A549 (cell line): ENCODE results near the gene MTF1. TPM values are rescaled to one million over a fixed set of nuclear protein-coding genes. Genes with fewer than 3 reads are reported as not detected.

ENCODE experiments used
- ATAC-seq, 2 experiments: fragments of 200-7000 bp in 1 of 2; fragments of >200 bp in 1 of 2; cut with Nextera tagmentation in 1 of 2; cut with Tn5 transposase in 1 of 2; 3 replicates each; pipeline versions ENCODE4 v1.8.0 to v1.9.1; 2018 to 2020; ENCODE audit warnings: mild to moderate bottlenecking in 1 of 2, moderate library complexity in 1 of 2
- CTCF ChIA-PET: fragments of 300-600 bp; sonication (Branson Sonifier 250); formaldehyde crosslinking; extraction: SDS; loops from one replicate; lab custom pipeline; 2021; ENCODE audit warnings: antibody characterized with exemption, inconsistent platforms; lab: Yijun Ruan, JAX
- POLR2A ChIA-PET: fragments of 350-600 bp; formaldehyde crosslinking; extraction: SDS; loops from one replicate; lab custom pipeline; 2021; ENCODE audit warnings: antibody characterized with exemption, inconsistent platforms; lab: Yijun Ruan, JAX
- DNase-seq, 2 experiments: peaks; one replicate each; pipeline versions ENCODE4 v3.0.0 to v3.0.0-alpha.2; 2011 to 2016; ENCODE audit warnings: low read depth in 1 of 2, low spot score in 1 of 2
- FAIRE-seq: peaks from 2 replicates; lab custom pipeline; 2011; peaks lifted over from hg19 to GRCh38; lab: Jason Lieb, UNC
- H3K27ac ChIP-seq, 2 experiments: fragments of >200 bp; sonication (Bioruptor Twin); formaldehyde crosslinking; 3 replicates each; pipeline ENCODE4 v1.5.1; 2016 to 2017
- H3K4me1 ChIP-seq: fragments of >200 bp; sonication (Bioruptor Twin); formaldehyde crosslinking; 3 replicates; pipeline ENCODE4 v1.6.1; 2016
- H3K4me2 ChIP-seq: fragments of >200 bp; sonication (Bioruptor Twin); formaldehyde crosslinking; 3 replicates; pipeline ENCODE4 v1.6.1; 2016
- H3K4me3 ChIP-seq: fragments of >200 bp; sonication (Bioruptor Twin); formaldehyde crosslinking; 3 replicates; pipeline ENCODE4 v1.5.1; 2016
- H3K9me3 ChIP-seq: fragments of >200 bp; sonication (Bioruptor Twin); formaldehyde crosslinking; 3 replicates; pipeline ENCODE4 v1.6.1; 2016
- BHLHE40 ChIP-seq: IDR thresholded peaks from 2 replicates; pipeline ENCODE4 v1.6.1; 2012; ENCODE audit warnings: low read depth, low read length, inconsistent platforms
- CBX2 ChIP-seq: fragments of 200-600 bp; sonication (generic); IDR thresholded peaks from 2 replicates; pipeline ENCODE4 v1.6.1; 2016; ENCODE audit warnings: low read depth, mild to moderate bottlenecking, borderline replicate concordance
- CEBPB ChIP-seq, 2 experiments: fragments of >200 bp in 1 of 2; sonication (Bioruptor Twin) in 1 of 2; formaldehyde crosslinking in 1 of 2; IDR thresholded peaks; 2 replicates each; pipeline ENCODE4 v1.6.1; 2012 to 2016
- EHF ChIP-seq: fragments of 250-450 bp; sonication (Bioruptor Pico); IDR thresholded peaks from 2 replicates; pipeline ENCODE4 v1.5.0; 2020; ENCODE audit warnings: mild to moderate bottlenecking
- EHMT2 ChIP-seq: fragments of 200-600 bp; sonication (generic); IDR thresholded peaks from 2 replicates; pipeline ENCODE4 v1.6.1; 2016; ENCODE audit warnings: antibody characterized with exemption, low read depth, mild to moderate bottlenecking, moderate library complexity
- FOSL2 ChIP-seq, 2 experiments: fragments of 450-650 bp in 1 of 2; fragments of >200 bp in 1 of 2; sonication (Bioruptor Twin) in 1 of 2; formaldehyde crosslinking; IDR thresholded peaks; 2 replicates each; pipeline versions ENCODE4 v1.5.0 to v1.6.1; 2016 to 2020; ENCODE audit warnings: mild to moderate bottlenecking in 1 of 2, moderate library complexity in 1 of 2
- GATA3 ChIP-seq: IDR thresholded peaks from 2 replicates; pipeline ENCODE4 v1.6.1; 2012; ENCODE audit warnings: borderline replicate concordance
- HEYL ChIP-seq: fragments of 250-450 bp; sonication (Bioruptor Pico); IDR thresholded peaks from 2 replicates; pipeline ENCODE4 v1.8.0; 2021; ENCODE audit warnings: mild to moderate bottlenecking, moderate library complexity
- HOXA7 ChIP-seq: fragments of 250-450 bp; sonication (Bioruptor Pico); IDR thresholded peaks from 2 replicates; pipeline ENCODE4 v1.5.0; 2020; ENCODE audit warnings: mild to moderate bottlenecking, moderate library complexity
- HOXB13 ChIP-seq: fragments of 250-450 bp; sonication (Bioruptor Pico); IDR thresholded peaks from 2 replicates; pipeline ENCODE4 v1.5.0; 2020; ENCODE audit warnings: low read depth, mild to moderate bottlenecking, moderate library complexity
- JUN ChIP-seq, 2 experiments: fragments of >200 bp; sonication (Bioruptor Twin); formaldehyde crosslinking; IDR thresholded peaks; 2 replicates in 1 of 2; 3 replicates in 1 of 2; pipeline ENCODE4 v1.6.1; 2016 to 2017
- KDM1A ChIP-seq: fragments of 200-600 bp; sonication (generic); IDR thresholded peaks from 2 replicates; pipeline ENCODE4 v1.6.1; 2016; ENCODE audit warnings: low read depth, mild to moderate bottlenecking
- KDM5A ChIP-seq: fragments of 200-600 bp; sonication (generic); IDR thresholded peaks from 2 replicates; pipeline ENCODE4 v1.6.1; 2016; ENCODE audit warnings: antibody characterized with exemption, mild to moderate bottlenecking
- MAZ ChIP-seq: fragments of 150-350 bp; IDR thresholded peaks from 2 replicates; pipeline ENCODE4 v1.6.1; 2014; ENCODE audit warnings: antibody characterized with exemption, low read depth, low read length, borderline replicate concordance
- NPAS2 ChIP-seq: fragments of 250-450 bp; sonication (Bioruptor Pico); IDR thresholded peaks from 2 replicates; pipeline ENCODE4 v1.8.0; 2022; ENCODE audit warnings: mild to moderate bottlenecking, moderate library complexity, borderline replicate concordance
- NR3C1 ChIP-seq: fragments of >200 bp; sonication (Bioruptor Twin); formaldehyde crosslinking; IDR thresholded peaks from 3 replicates; pipeline ENCODE4 v1.6.1; 2017
- RAD21 ChIP-seq, 2 experiments: fragments of >200 bp in 1 of 2; sonication (Bioruptor Twin) in 1 of 2; formaldehyde crosslinking in 1 of 2; IDR thresholded peaks in 1 of 2; conservative IDR thresholded peaks in 1 of 2; 2 replicates in 1 of 2; 3 replicates in 1 of 2; pipeline ENCODE4 v1.6.1; 2012 to 2018; ENCODE audit warnings: inconsistent platforms in 1 of 2
- RARB ChIP-seq: fragments of 250-450 bp; sonication (Bioruptor Pico); IDR thresholded peaks from 2 replicates; pipeline ENCODE4 v1.8.0; 2021; ENCODE audit warnings: mild to moderate bottlenecking, moderate library complexity
- RFX5 ChIP-seq: fragments of 450-650 bp; IDR thresholded peaks from 2 replicates; pipeline ENCODE4 v1.7.1; 2014; ENCODE audit warnings: antibody characterized with exemption, mild to moderate bottlenecking, moderate library complexity
- RNF2 ChIP-seq: fragments of 200-600 bp; sonication (generic); IDR thresholded peaks from 2 replicates; pipeline ENCODE4 v1.6.1; 2016; ENCODE audit warnings: low read depth, mild to moderate bottlenecking, antibody characterized with exemption, moderate library complexity, borderline replicate concordance
- SMC3 ChIP-seq: fragments of >200 bp; sonication (Bioruptor Twin); formaldehyde crosslinking; IDR thresholded peaks from 3 replicates; pipeline ENCODE4 v1.6.1; 2018; ENCODE audit warnings: inconsistent platforms
- ZC3H11A ChIP-seq: fragments of 450-650 bp; IDR thresholded peaks from 2 replicates; pipeline ENCODE4 v1.6.1; 2014; ENCODE audit warnings: antibody characterized with exemption, mild to moderate bottlenecking
- ZFP36 ChIP-seq: fragments of 450-650 bp; IDR thresholded peaks from 2 replicates; pipeline ENCODE4 v1.6.1; 2014; ENCODE audit warnings: borderline replicate concordance; ENCODE audit not compliant: partially characterized antibody
- WGBS: methylation state at CpG from one replicate; pipeline ENCODE4 v1.1.6; 2017; ENCODE audit errors: missing lambda C conversion rate; 5-methylcytosine and 5-hydroxymethylcytosine counted together
- polyA plus RNA-seq, 4 experiments: library from polyadenylated mRNA; depleted of rRNA in 3 of 4; stranded (reverse); fragments of >200 nt; fragmentation: RNase III in 1 of 4; extraction: RNeasy Plus Mini Kit Qiagen cat#74134 plus additional on column Dnase treatment in 1 of 4; gene quantifications; 2 replicates in 3 of 4; 3 replicates in 1 of 4; pipeline ENCODE4 v1.2.3, GENCODE V29; 2011 to 2017
- TF ChIP-seq, protein P1 (sequence below): fragments of >200 bp; sonication (Bioruptor Twin); formaldehyde crosslinking; IDR thresholded peaks from 3 replicates; pipeline ENCODE4 v1.6.1; 2016
- TF ChIP-seq, protein P2 (sequence below): fragments of 250-450 bp; sonication (Bioruptor Pico); IDR thresholded peaks from 2 replicates; pipeline ENCODE4 v1.5.0; 2021; ENCODE audit warnings: mild to moderate bottlenecking, moderate library complexity, borderline replicate concordance
- TF ChIP-seq, protein P3 (sequence below): fragments of >200 bp; sonication (Bioruptor Twin); formaldehyde crosslinking; IDR thresholded peaks from 2 replicates; pipeline ENCODE4 v1.6.1; 2016

MTF1 gene
- polyA plus RNA-seq, 2 of the 4 experiments (the other 2 are of a cell fraction) = 4.0 to 6.7 TPM

DNA sequence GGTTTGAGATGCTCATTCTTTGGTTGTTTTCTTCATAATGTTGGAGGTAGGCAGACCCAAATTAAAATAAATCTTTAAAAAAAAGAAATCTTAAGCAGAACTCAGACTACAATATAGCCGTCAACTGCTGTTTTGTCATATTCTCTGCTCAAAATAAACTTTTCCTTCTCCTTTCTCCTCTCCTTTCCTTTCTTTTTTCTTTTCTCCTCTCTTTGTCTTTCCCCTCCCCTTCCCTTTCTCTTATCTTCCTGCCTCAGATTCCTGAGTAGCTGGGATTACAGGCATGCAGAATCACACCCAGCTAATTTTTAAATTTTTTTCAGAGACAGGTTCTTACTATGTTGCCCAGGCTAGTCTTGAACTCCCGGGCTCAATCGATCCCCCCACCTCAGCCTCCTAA lies 24.8 kb upstream of the MTF1 start:
- Histone ChIP-seq H3K9me3 (no peaks in the 10 kb centered on the region), H3K4me1 (no peaks in the 10 kb centered on the region), H3K27ac (no peak overlapping the region), H3K4me3 (no peak overlapping the region), H3K4me2 (no peak overlapping the region)
- no peak for ATAC-seq
- ChIA-PET CTCF (interaction anchor here (1.4 kb wide), 1 partner anchor 11 kb away, joined by 4 read pairs; no protein-coding TSS in a partner anchor), POLR2A (no interaction called here)
- FAIRE-seq = no peak
- DNase-seq = no peak
- TF ChIP-seq CBX2 (no peak), GATA3 (no peak), MAZ (no peak), RFX5 (no peak), HOXB13 (CRISPR knock-in tag) (no peak), KDM1A (no peak), NPAS2 (CRISPR knock-in tag) (no peak), ZFP36 (no peak), NR3C1 (no peak), HEYL (CRISPR knock-in tag) (no peak), SMC3 (no peak), EHMT2 (no peak), HOXA7 (no peak), ZC3H11A (no peak), RNF2 (no peak)
- 89% methylated on average over 3 of the region's 3 CpGs for WGBS

- no peak for FAIRE-seq
These were observed 24.3 kb upstream of the MTF1 start for GRCh38 chr1:37883671-37884070.

DNA sequence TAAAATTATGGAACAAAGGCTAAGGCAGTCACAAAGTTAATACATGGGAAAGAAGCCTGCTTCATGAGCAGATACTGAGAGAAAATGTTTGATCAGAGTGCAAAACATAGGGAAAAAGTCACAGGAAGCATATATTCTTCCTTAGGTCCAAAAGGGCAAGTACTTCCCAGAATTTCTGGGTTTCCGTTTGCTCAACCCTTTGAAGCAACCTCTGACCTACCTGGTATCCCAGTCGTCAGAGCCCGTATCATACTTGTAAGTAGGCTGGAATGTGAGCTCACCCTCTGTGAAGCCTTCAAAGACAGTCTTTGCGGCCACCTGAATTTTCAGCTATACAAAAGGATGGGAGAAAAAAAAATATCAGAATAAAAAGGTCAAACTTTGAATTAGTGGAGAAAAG lies 20.5 kb upstream of the MTF1 start:
- 0 out of 3 replicates have a peak, but pooled peaks cover 4% of the 10 kb centered on the region for H3K4me1 ChIP-seq
- CTCF ChIA-PET = interaction anchor here (1.1 to 1.8 kb wide), 4 partner anchors 12 to 96 kb away, joined by 3 to 5 read pairs (median 4); partner anchors contain the start of gene MTF1
- 82% methylated on average over 4 of the region's 4 CpGs for WGBS
- DNase-seq = no peak
- no peaks in the 10 kb centered on the region for H3K9me3 ChIP-seq
- no peak overlapping the region for H3K4me2 ChIP-seq
- no peak for FAIRE-seq
- no peak overlapping the region for H3K27ac ChIP-seq
- H3K4me3 ChIP-seq = no peak overlapping the region
- no peak for ATAC-seq
- TF ChIP-seq, protein P1, sequence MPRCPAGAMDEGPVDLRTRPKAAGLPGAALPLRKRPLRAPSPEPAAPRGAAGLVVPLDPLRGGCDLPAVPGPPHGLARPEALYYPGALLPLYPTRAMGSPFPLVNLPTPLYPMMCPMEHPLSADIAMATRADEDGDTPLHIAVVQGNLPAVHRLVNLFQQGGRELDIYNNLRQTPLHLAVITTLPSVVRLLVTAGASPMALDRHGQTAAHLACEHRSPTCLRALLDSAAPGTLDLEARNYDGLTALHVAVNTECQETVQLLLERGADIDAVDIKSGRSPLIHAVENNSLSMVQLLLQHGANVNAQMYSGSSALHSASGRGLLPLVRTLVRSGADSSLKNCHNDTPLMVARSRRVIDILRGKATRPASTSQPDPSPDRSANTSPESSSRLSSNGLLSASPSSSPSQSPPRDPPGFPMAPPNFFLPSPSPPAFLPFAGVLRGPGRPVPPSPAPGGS = no peak
- TF ChIP-seq ZC3H11A (no peak), JUN (IDR thresholded peaks at IDR 0.05) (no peak), RAD21 (conservative IDR thresholded peaks at IDR 0.05 in 1 of 2, IDR thresholded peaks at IDR 0.05 in 1 of 2) (no peak), RNF2 (no peak), HOXB13 (CRISPR knock-in tag) (no peak)
- TF ChIP-seq, all 56 proteins: peak for 0
- POLR2A ChIA-PET = no interaction called here

More at GRCh38 chr1:37883671-37884070, 24.3 kb upstream of the MTF1 start:
- Histone ChIP-seq H3K4me3 (no peak overlapping the region), H3K9me3 (no peaks in the 10 kb centered on the region), H3K27ac (no peak overlapping the region), H3K4me1 (no peaks in the 10 kb centered on the region), H3K4me2 (no peak overlapping the region)
- ATAC-seq = no peak
- DNase-seq = no peak
- ChIA-PET CTCF (interaction anchor here (1.4 kb wide), 1 partner anchor 11 kb away, joined by 4 read pairs; no protein-coding TSS in a partner anchor), POLR2A (no interaction called here)
- TF ChIP-seq RFX5 = no peak
- WGBS = 89% methylated on average over 5 of the region's 5 CpGs

- ChIA-PET CTCF (interaction anchor here (2.1 kb wide), 1 partner anchor 19 kb away, joined by 5 read pairs; the partner anchor contains the start of gene MTF1), POLR2A (no interaction called here)
- no peak overlapping the region for H3K27ac ChIP-seq
- TF ChIP-seq EHF (no peak), RARB (CRISPR knock-in tag) (no peak), NPAS2 (CRISPR knock-in tag) (no peak), ZC3H11A (no peak), GATA3 (no peak), HEYL (CRISPR knock-in tag) (no peak), ZFP36 (no peak), HOXA7 (no peak), MAZ (no peak), FOSL2 (IDR thresholded peaks at IDR 0.05) (no peak), FOSL2 (CRISPR knock-in tag; IDR thresholded peaks at IDR 0.05) (no peak), RNF2 (no peak), KDM5A (no peak), BHLHE40 (no peak), CEBPB (IDR thresholded peaks at IDR 0.05) (no peak), HOXB13 (CRISPR knock-in tag) (no peak)
- TF ChIP-seq, protein P2, sequence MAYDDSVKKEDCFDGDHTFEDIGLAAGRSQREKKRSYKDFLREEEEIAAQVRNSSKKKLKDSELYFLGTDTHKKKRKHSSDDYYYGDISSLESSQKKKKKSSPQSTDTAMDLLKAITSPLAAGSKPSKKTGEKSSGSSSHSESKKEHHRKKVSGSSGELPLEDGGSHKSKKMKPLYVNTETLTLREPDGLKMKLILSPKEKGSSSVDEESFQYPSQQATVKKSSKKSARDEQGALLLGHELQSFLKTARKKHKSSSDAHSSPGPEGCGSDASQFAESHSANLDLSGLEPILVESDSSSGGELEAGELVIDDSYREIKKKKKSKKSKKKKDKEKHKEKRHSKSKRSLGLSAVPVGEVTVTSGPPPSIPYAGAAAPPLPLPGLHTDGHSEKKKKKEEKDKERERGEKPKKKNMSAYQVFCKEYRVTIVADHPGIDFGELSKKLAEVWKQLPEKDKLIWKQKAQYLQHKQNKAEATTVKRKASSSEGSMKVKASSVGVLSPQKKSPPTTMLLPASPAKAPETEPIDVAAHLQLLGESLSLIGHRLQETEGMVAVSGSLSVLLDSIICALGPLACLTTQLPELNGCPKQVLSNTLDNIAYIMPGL (CRISPR knock-in tag) = no peak
- TF ChIP-seq, protein P3, sequence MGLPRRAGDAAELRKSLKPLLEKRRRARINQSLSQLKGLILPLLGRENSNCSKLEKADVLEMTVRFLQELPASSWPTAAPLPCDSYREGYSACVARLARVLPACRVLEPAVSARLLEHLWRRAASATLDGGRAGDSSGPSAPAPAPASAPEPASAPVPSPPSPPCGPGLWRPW = no peak
- no peak for FAIRE-seq
- H3K4me3 ChIP-seq = no peak overlapping the region
- ATAC-seq = no peak
- H3K4me1 ChIP-seq = 0 out of 3 replicates have a peak, but pooled peaks cover 4% of the 10 kb centered on the region
- 87% methylated on average over 4 of the region's 6 CpGs for WGBS
- H3K4me2 ChIP-seq = no peak overlapping the region
- DNase-seq = no peak
- no peaks in the 10 kb centered on the region for H3K9me3 ChIP-seq
These were observed 18.7 kb upstream of the MTF1 start for GRCh38 chr1:37878071-37878470.
